Activated CD8-positive, alpha-beta memory T cell treated with anti-CD3 and anti-CD28 coated beads for 48 hours (primary cell): ENCODE measurements around the gene DNAJB12.
"Not testable (repeated sequence)": the region's sequence is repeated elsewhere in the genome, so short reads cannot be mapped to it uniquely, and the experiment has no call there.

Source experiments
- DNase-seq, 3 experiments: peaks; one replicate each; pipeline ENCODE4 v3.0.0-alpha.2; 2020; ENCODE audit warnings: low read depth in 2 of 3, low spot score in 2 of 3

Gene DNAJB12

GRCh38 chr10:72332423-72333111 is 22.2 kb downstream of the DNAJB12 start:
- no peak for DNase-seq

- peak; percentile 83 to 90 (median 90) for DNase-seq
Measured at GRCh38 chr10:72331575-72332422, 22.9 kb downstream of the DNAJB12 start.

GRCh38 chr10:72330069-72330426 is 24.7 kb downstream of the DNAJB12 start:
- DNase-seq: no peak

- no peak for DNase-seq
Measured at GRCh38 chr10:72329290-72330068, 25.2 kb downstream of the DNAJB12 start.

GRCh38 chr10:72328829-72329204 is 25.9 kb downstream of the DNAJB12 start:
- no peak for DNase-seq

- no peak for DNase-seq
Measured at GRCh38 chr10:72328045-72328828, 26.5 kb downstream of the DNAJB12 start.

- peak in 1 of 3 experiments; percentile 68 for DNase-seq
Measured at GRCh38 chr10:72326665-72327603, 27.8 kb downstream of the DNAJB12 start.

GRCh38 chr10:72325243-72326175 is 29.2 kb downstream of the DNAJB12 start:
- not testable (repeated sequence) for DNase-seq

GRCh38 chr10:72323771-72324191 is 30.9 kb downstream of the DNAJB12 start:
- no peak for DNase-seq

GRCh38 chr10:72323108-72323749 is 31.5 kb downstream of the DNAJB12 start:
- no peak for DNase-seq

GRCh38 chr10:72322280-72323058 is 32.2 kb downstream of the DNAJB12 start:
- DNase-seq: no peak

GRCh38 chr10:72322030-72322279 is 32.8 kb downstream of the DNAJB12 start:
- no peak for DNase-seq

- no peak for DNase-seq
Measured at GRCh38 chr10:72321248-72322029, 33.3 kb downstream of the DNAJB12 start.

GRCh38 chr10:72320676-72321247 is 34.0 kb downstream of the DNAJB12 start:
- peak in 1 of 3 experiments; percentile 54 for DNase-seq

GRCh38 chr10:72319416-72320254 is 35.1 kb downstream of the DNAJB12 start:
- peak in 1 of 3 experiments; percentile 82 for DNase-seq
